Naive thymus-derived CD4-positive, alpha-beta T cell (primary cell): ENCODE data around the gene SC5D. TPM values are rescaled to one million over a fixed set of nuclear protein-coding genes. Genes with fewer than 3 reads are reported as not detected.

Source experiments
- ATAC-seq: fragments of 150-1000 bp; cut with Tn5 transposase; 2 replicates; pipeline ENCODE4 v1.10.0; 2021; ENCODE audit warnings: mild to moderate bottlenecking, moderate library complexity
- CTCF ChIA-PET: fragments of 350-600 bp; sonication (Branson Sonifier 250); formaldehyde crosslinking; loops from one replicate; lab custom pipeline; 2021; ENCODE audit warnings: antibody characterized with exemption; lab: Charles Lee
- POLR2A ChIA-PET: fragments of 350-600 bp; sonication (Branson Sonifier 250); formaldehyde crosslinking; loops from one replicate; lab custom pipeline; 2021; ENCODE audit warnings: antibody characterized with exemption, inconsistent platforms; lab: Charles Lee
- DNase-seq, 9 donors: peaks; one replicate each; pipeline versions ENCODE4 v3.0.0 to v3.0.0-alpha.2; 2020 to 2022; ENCODE audit warnings: mixed read lengths in 1 of 9
- H3K27ac ChIP-seq: one replicate; pipeline ENCODE4 v1.7.0; 2013; ENCODE audit warnings: mild to moderate bottlenecking, low read depth, low read length, moderate library complexity
- H3K27me3 ChIP-seq, 2 donors: one replicate each; pipeline ENCODE4 v1.7.0; 2013; ENCODE audit warnings: low read length in 2 of 2, mild to moderate bottlenecking in 2 of 2, moderate library complexity in 2 of 2; ENCODE audit not compliant: control insufficient read depth in 2 of 2, insufficient read depth in 2 of 2
- H3K36me3 ChIP-seq, 3 experiments: 1 replicate in 2 of 3; 2 replicates in 1 of 3; pipeline ENCODE4 v1.7.0; 2013; ENCODE audit warnings: low read length in 3 of 3, mild to moderate bottlenecking in 3 of 3, moderate library complexity in 1 of 3; ENCODE audit not compliant: insufficient read depth in 3 of 3, control insufficient read depth in 2 of 3
- H3K4me1 ChIP-seq, 2 donors: one replicate each; pipeline ENCODE4 v1.7.0; 2013; ENCODE audit warnings: low read length in 2 of 2, mild to moderate bottlenecking in 2 of 2, moderate library complexity in 1 of 2; ENCODE audit not compliant: control insufficient read depth in 2 of 2, insufficient read depth in 2 of 2
- H3K4me3 ChIP-seq: 2 replicates; pipeline ENCODE4 v1.7.0; 2013; ENCODE audit warnings: mild to moderate bottlenecking, low read length
- H3K9me3 ChIP-seq, 3 experiments: 1 replicate in 2 of 3; 2 replicates in 1 of 3; pipeline ENCODE4 v1.7.0; 2013; ENCODE audit warnings: low read length in 3 of 3; ENCODE audit not compliant: control insufficient read depth in 2 of 3
- H3K27ac Mint-ChIP-seq, 9 donors: one replicate each; pipeline ENCODE4 v1.8.0; 2020 to 2022; ENCODE audit warnings: mixed read lengths in 9 of 9, mild to moderate bottlenecking in 8 of 9, moderate library complexity in 5 of 9, inconsistent platforms in 2 of 9
- H3K27me3 Mint-ChIP-seq, 5 donors: one replicate each; pipeline ENCODE4 v1.8.0; 2021 to 2022; ENCODE audit warnings: mixed read lengths in 5 of 5, mild to moderate bottlenecking in 1 of 5
- H3K36me3 Mint-ChIP-seq, 5 donors: one replicate each; pipeline ENCODE4 v1.8.0; 2020 to 2022; ENCODE audit warnings: mixed read lengths in 5 of 5, mild to moderate bottlenecking in 3 of 5, inconsistent platforms in 1 of 5
- H3K4me1 Mint-ChIP-seq, 7 donors: one replicate each; pipeline ENCODE4 v1.8.0; 2020 to 2022; ENCODE audit warnings: mixed read lengths in 7 of 7, mild to moderate bottlenecking in 3 of 7, inconsistent platforms in 1 of 7
- H3K4me3 Mint-ChIP-seq, 10 donors: one replicate each; pipeline ENCODE4 v1.8.0; 2020 to 2022; ENCODE audit warnings: mild to moderate bottlenecking in 10 of 10, mixed read lengths in 10 of 10, moderate library complexity in 6 of 10, inconsistent platforms in 2 of 10
- H3K9me3 Mint-ChIP-seq, 11 donors: one replicate each; pipeline ENCODE4 v1.8.0; 2020 to 2022; ENCODE audit warnings: mixed read lengths in 11 of 11, mild to moderate bottlenecking in 4 of 11, inconsistent platforms in 1 of 11, moderate library complexity in 1 of 11
- intact Hi-C, 2 donors: fragments of 100-400 bp; cut with micrococcal nuclease; formaldehyde crosslinking; loops; one replicate each; pipeline ENCODE4 v1.15.1; 2023
- polyA plus RNA-seq, 2 donors: library from polyadenylated mRNA; unstranded; fragments of 300-500 nt; fragmentation: Illumina TruSeq; gene quantifications; one replicate each; pipeline ENCODE4 v1.2.3, GENCODE V29; 2021
- total RNA-seq, 6 experiments: library from RNA in 5 of 6; stranded (reverse) in 5 of 6; gene quantifications; 1 replicate in 5 of 6; 2 replicates in 1 of 6; pipeline ENCODE4 v1.2.3 and lab custom pipeline; 2021 to 2026

SC5D gene
- total and polyA plus RNA-seq, 7 experiments from 2014 or later: 7.9 to 48.7 (median 21.8) TPM

DNA sequence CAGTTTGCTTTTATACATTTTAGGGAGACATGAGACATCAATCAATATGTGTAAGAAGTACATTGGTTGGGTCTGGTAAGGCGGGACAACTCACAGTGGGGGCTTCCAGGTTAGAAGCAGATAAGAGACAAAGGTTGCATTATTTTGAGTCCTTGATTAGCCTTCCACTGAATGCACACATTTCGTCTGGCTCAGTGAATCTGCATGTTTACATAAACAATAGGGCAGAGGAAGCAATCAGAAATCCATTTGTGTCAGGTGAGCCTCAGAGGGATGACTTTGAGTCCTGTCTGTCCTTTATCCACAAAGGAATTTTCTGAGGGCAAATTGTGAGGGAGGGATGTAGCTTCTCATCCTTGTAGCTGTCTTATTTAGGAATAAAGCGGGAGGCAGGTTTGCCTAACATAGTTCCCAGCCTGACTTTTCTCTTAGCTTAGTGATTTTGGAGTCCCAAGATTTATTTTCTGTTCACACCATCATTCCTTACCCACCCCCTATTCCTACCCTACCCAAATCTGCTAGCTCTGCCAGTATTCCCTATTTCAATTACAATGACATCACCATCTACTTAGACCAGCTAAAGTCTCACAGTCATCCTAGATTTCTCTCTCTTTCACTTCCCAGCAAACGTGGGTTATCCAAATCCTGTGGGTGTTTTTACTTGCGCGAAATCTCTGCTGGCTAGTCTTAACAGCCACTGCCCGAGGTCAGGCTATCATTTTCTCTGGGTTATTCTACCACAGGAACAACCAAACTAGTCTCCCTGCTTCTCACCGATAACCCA is 2.9 kb downstream of the SC5D start:
- peak overlapping the region in 5 of 9 donors; percentile 5 to 54 (median 33) for H3K27ac Mint-ChIP-seq
- H3K9me3 Mint-ChIP-seq: peaks cover 0 to 5% (median 0%) of the 10 kb centered on the region in 11 donors
- ChIA-PET CTCF (no interaction called here), POLR2A (no interaction called here)
- Histone ChIP-seq H3K27me3 (no peaks in the 10 kb centered on the region), H3K4me3 (no peak overlapping the region), H3K4me1 (peaks cover 6 to 18% of the 10 kb centered on the region in 2 donors), H3K36me3 (peaks cover 0 to 4% (median 0%) of the 10 kb centered on the region in 3 experiments), H3K9me3 (no peaks in the 10 kb centered on the region), H3K27ac (no peak overlapping the region)
- H3K4me1 Mint-ChIP-seq: peaks cover 35 to 85% (median 77%) of the 10 kb centered on the region in 7 donors
- DNase-seq (no peak), ATAC-seq (no peak)
- peak overlapping the region in 7 of 10 donors; percentile 0 to 100 (median 56) for H3K4me3 Mint-ChIP-seq
- intact Hi-C loops: loop anchor here in 1 of 2 donors (10.0 kb wide), 1 partner anchor 1449 kb away; no protein-coding TSS in a partner anchor
- peaks cover 0 to 25% (median 6%) of the 10 kb centered on the region in 5 donors for H3K36me3 Mint-ChIP-seq
- no peaks in the 10 kb centered on the region for H3K27me3 Mint-ChIP-seq

DNA sequence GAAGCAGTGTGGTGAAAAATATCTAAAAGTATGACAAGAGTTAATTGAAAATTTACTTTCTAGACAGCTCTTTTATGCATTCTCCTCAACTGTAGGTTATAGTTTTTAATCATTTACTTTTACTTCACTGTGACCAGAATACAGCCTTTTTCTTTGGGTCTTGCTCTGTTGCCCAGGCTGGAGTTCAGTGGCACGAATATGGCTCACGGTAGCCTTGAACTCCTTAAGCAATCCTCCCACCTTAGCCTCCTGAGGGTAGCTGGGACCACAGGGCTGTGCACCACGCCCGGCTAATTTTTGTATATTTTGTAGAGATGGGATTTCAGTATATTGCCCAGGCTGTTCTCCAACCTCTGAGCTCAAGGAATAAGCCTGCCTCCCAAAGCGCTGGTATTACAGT is 5.3 kb downstream of the SC5D start:
- Mint-ChIP-seq H3K36me3 (peaks cover 0 to 25% (median 6%) of the 10 kb centered on the region in 5 donors), H3K27ac (peak overlapping the region in 2 of 9 donors; percentile 14 to 62), H3K27me3 (no peaks in the 10 kb centered on the region), H3K4me1 (peaks cover 34 to 90% (median 72%) of the 10 kb centered on the region in 7 donors), H3K9me3 (peaks cover 0 to 4% (median 0%) of the 10 kb centered on the region in 11 donors), H3K4me3 (peak overlapping the region in 1 of 10 donors; percentile 33)
- H3K27ac ChIP-seq: no peak overlapping the region
- CTCF ChIA-PET: no interaction called here
- peaks cover 6 to 11% of the 10 kb centered on the region in 2 donors for H3K4me1 ChIP-seq
- no peaks in the 10 kb centered on the region for H3K27me3 ChIP-seq
- intact Hi-C loops: loop anchor here in 1 of 2 donors (10.0 kb wide), 1 partner anchor 1447 kb away; no protein-coding TSS in a partner anchor
- H3K4me3 ChIP-seq: no peak overlapping the region
- no peaks in the 10 kb centered on the region for H3K9me3 ChIP-seq
- DNase-seq (no peak), ATAC-seq (no peak)
- POLR2A ChIA-PET: no interaction called here
- H3K36me3 ChIP-seq: peaks cover 0 to 3% (median 0%) of the 10 kb centered on the region in 3 experiments

DNA sequence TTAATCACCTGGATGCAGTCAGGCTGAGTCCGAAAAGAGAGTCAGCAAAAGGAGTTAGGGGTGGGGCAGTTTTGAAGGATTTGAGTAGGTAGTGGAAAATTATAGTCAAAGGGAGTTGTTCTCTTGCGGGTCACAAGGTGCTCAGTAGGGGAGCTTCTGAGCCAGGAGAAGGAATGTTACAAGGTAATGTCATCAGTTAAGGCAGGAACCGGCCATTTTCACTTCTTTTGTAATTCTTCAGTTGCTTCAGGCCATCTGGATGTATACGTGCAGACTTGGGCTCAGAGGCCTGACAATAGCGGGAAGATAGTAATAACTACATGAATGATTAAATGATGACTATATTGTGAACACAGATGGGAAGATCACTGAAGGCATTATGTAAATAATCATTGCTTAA is 6.2 kb downstream of the SC5D start:
- H3K27ac ChIP-seq: no peak overlapping the region
- no peaks in the 10 kb centered on the region for H3K9me3 ChIP-seq
- peak overlapping the region in 5 of 9 donors; percentile 11 to 59 (median 32) for H3K27ac Mint-ChIP-seq
- no peak overlapping the region for H3K4me3 ChIP-seq
- no peak overlapping the region for H3K4me3 Mint-ChIP-seq
- DNase-seq (no peak), ATAC-seq (no peak)
- H3K9me3 Mint-ChIP-seq: peaks cover 0 to 4% (median 0%) of the 10 kb centered on the region in 11 donors
- peaks cover 0 to 3% (median 0%) of the 10 kb centered on the region in 3 experiments for H3K36me3 ChIP-seq
- intact Hi-C loops: loop anchor here in 1 of 2 donors (10.0 kb wide), 1 partner anchor 1446 kb away; no protein-coding TSS in a partner anchor
- peaks cover 30 to 86% (median 65%) of the 10 kb centered on the region in 7 donors for H3K4me1 Mint-ChIP-seq
- peaks cover 0 to 23% (median 8%) of the 10 kb centered on the region in 5 donors for H3K36me3 Mint-ChIP-seq
- peaks cover 4 to 5% of the 10 kb centered on the region in 2 donors for H3K4me1 ChIP-seq
- ChIA-PET POLR2A (no interaction called here), CTCF (no interaction called here)
- no peaks in the 10 kb centered on the region for H3K27me3 Mint-ChIP-seq
- no peaks in the 10 kb centered on the region for H3K27me3 ChIP-seq

DNA sequence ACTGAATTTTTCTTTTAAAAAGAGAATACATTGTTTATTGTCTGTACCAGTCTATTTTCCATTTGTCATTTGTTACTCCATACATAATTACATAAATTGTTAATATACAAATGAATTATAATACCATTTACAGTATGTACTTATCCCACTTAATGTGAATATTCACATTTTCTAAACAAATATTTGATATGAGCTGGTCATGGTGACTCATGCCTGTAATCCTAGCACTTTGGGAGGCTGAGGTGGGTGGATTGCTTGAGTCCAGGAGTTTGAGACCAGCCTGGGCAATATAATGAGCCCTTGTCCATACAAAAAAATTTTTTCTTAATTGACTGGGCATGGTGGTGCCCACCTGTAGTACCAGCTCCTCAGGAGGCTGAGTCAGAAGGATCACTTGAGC is 6.8 kb downstream of the SC5D start:
- ChIA-PET POLR2A (interaction anchor here (1.0 kb wide), 1 partner anchor 8 kb away, joined by 5 read pairs; no protein-coding TSS in a partner anchor), CTCF (no interaction called here)
- Histone ChIP-seq H3K4me3 (no peak overlapping the region), H3K9me3 (no peaks in the 10 kb centered on the region), H3K36me3 (peaks cover 0 to 3% (median 3%) of the 10 kb centered on the region in 3 experiments), H3K27me3 (no peaks in the 10 kb centered on the region), H3K27ac (no peak overlapping the region), H3K4me1 (no peaks in the 10 kb centered on the region)
- peaks cover 4 to 25% (median 9%) of the 10 kb centered on the region in 5 donors for H3K36me3 Mint-ChIP-seq
- DNase-seq (no peak), ATAC-seq (no peak)
- no peak overlapping the region for H3K27ac Mint-ChIP-seq
- H3K27me3 Mint-ChIP-seq: no peaks in the 10 kb centered on the region
- H3K4me3 Mint-ChIP-seq: no peak overlapping the region
- H3K9me3 Mint-ChIP-seq: peaks cover 0 to 4% (median 0%) of the 10 kb centered on the region in 11 donors
- peaks cover 29 to 80% (median 60%) of the 10 kb centered on the region in 7 donors for H3K4me1 Mint-ChIP-seq
- intact Hi-C loops: loop anchor here in 1 of 2 donors (10.0 kb wide), 1 partner anchor 1445 kb away; no protein-coding TSS in a partner anchor

- H3K4me1 Mint-ChIP-seq: peaks cover 19 to 69% (median 50%) of the 10 kb centered on the region in 7 donors
- CTCF ChIA-PET: no interaction called here
- POLR2A ChIA-PET: interaction anchor here (0.7 to 1.0 kb wide), 2 partner anchors 9 to 55 kb away, joined by 3 to 5 read pairs; no protein-coding TSS in a partner anchor
These were observed 7.9 kb downstream of the SC5D start for GRCh38 chr11:121300313-121300971.

DNA sequence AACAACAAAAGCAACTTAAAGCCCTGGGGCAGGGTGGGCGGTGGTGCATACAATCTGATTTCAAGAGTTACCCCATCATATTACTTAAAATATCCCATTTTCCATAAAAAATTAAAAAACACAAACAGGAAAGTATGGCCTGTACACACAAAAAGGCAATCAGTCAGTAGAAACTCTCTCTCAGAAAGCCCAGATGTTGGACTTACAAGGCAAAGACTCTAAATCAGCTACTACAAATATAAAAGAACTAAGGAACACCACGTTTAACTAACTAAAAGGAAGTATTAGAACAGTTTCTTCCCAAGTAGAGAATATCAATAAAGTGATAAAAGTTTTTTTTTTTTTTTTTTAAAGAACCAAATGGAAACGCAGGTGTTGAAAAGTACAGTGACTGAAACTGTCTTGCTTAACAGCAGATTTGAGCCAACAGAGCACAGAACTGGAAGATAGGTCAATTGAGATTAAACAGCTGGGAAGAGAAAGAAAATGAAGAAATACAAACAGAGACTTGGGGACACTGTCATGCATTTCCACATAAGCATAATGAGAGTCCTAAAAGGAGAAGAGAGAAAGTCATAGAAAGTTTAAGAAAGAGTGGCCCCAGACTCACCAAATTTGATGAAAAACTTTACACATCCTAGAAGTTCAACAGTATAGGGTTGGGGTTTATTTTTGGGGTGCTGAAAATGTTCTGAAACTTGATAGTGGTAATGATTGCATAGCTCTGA is 8.6 kb downstream of the SC5D start:
- peaks cover 12 to 62% (median 43%) of the 10 kb centered on the region in 7 donors for H3K4me1 Mint-ChIP-seq
- H3K36me3 Mint-ChIP-seq: peaks cover 4 to 33% (median 19%) of the 10 kb centered on the region in 5 donors
- no peaks in the 10 kb centered on the region for H3K9me3 ChIP-seq
- DNase-seq (no peak), ATAC-seq (no peak)
- peaks cover 0 to 18% (median 12%) of the 10 kb centered on the region in 3 experiments for H3K36me3 ChIP-seq
- H3K27me3 Mint-ChIP-seq: no peaks in the 10 kb centered on the region
- no peak overlapping the region for H3K27ac ChIP-seq
- CTCF ChIA-PET: no interaction called here
- H3K4me3 Mint-ChIP-seq: no peak overlapping the region
- H3K4me1 ChIP-seq: no peaks in the 10 kb centered on the region
- POLR2A ChIA-PET: interaction anchor here (0.7 kb wide), 1 partner anchor 56 kb away, joined by 3 read pairs; no protein-coding TSS in a partner anchor
- no peaks in the 10 kb centered on the region for H3K27me3 ChIP-seq
- no peak overlapping the region for H3K4me3 ChIP-seq
- peak overlapping the region in 8 of 9 donors; percentile 19 to 91 (median 47) for H3K27ac Mint-ChIP-seq
- intact Hi-C loops: no loop called here
- H3K9me3 Mint-ChIP-seq: peaks cover 0 to 4% (median 0%) of the 10 kb centered on the region in 11 donors

More at GRCh38 chr11:121300313-121300971, 7.9 kb downstream of the SC5D start:
- DNase-seq (no peak), ATAC-seq (no peak)
- intact Hi-C loops: no loop called here
- Mint-ChIP-seq H3K36me3 (peaks cover 6 to 26% (median 14%) of the 10 kb centered on the region in 5 donors), H3K9me3 (peaks cover 0 to 4% (median 0%) of the 10 kb centered on the region in 11 donors), H3K27me3 (no peaks in the 10 kb centered on the region), H3K27ac (peak overlapping the region in 6 of 9 donors; percentile 21 to 63 (median 50)), H3K4me3 (no peak overlapping the region)
- no peaks in the 10 kb centered on the region for H3K27me3 ChIP-seq
- no peak overlapping the region for H3K4me3 ChIP-seq
- no peaks in the 10 kb centered on the region for H3K9me3 ChIP-seq
- peaks cover 0 to 13% (median 12%) of the 10 kb centered on the region in 3 experiments for H3K36me3 ChIP-seq
- H3K27ac ChIP-seq: no peak overlapping the region
- H3K4me1 ChIP-seq: no peaks in the 10 kb centered on the region
